A549 (cell line): ENCODE data around the gene STRN. TPM values are rescaled to one million over a fixed set of nuclear protein-coding genes. Genes with fewer than 3 reads are reported as not detected.
A peak's percentile ranks its signal among the peaks of the same experiment; 100 is the strongest.

Experiments used
- ATAC-seq, 2 experiments: fragments of 200-7000 bp in 1 of 2; fragments of >200 bp in 1 of 2; cut with Nextera tagmentation in 1 of 2; cut with Tn5 transposase in 1 of 2; 3 replicates each; pipeline versions ENCODE4 v1.8.0 to v1.9.1; 2018 to 2020; ENCODE audit warnings: mild to moderate bottlenecking in 1 of 2, moderate library complexity in 1 of 2
- CTCF ChIA-PET: fragments of 300-600 bp; sonication (Branson Sonifier 250); formaldehyde crosslinking; extraction: SDS; loops from one replicate; lab custom pipeline; 2021; ENCODE audit warnings: antibody characterized with exemption, inconsistent platforms; lab: Yijun Ruan, JAX
- POLR2A ChIA-PET: fragments of 350-600 bp; formaldehyde crosslinking; extraction: SDS; loops from one replicate; lab custom pipeline; 2021; ENCODE audit warnings: antibody characterized with exemption, inconsistent platforms; lab: Yijun Ruan, JAX
- DNase-seq, 2 experiments: peaks; one replicate each; pipeline versions ENCODE4 v3.0.0 to v3.0.0-alpha.2; 2011 to 2016; ENCODE audit warnings: low read depth in 1 of 2, low spot score in 1 of 2
- FAIRE-seq: peaks from 2 replicates; lab custom pipeline; 2011; peaks lifted over from hg19 to GRCh38; lab: Jason Lieb, UNC
- H3K27ac ChIP-seq, 2 experiments: fragments of >200 bp; sonication (Bioruptor Twin); formaldehyde crosslinking; 3 replicates each; pipeline ENCODE4 v1.5.1; 2016 to 2017
- H3K4me1 ChIP-seq: fragments of >200 bp; sonication (Bioruptor Twin); formaldehyde crosslinking; 3 replicates; pipeline ENCODE4 v1.6.1; 2016
- H3K4me2 ChIP-seq: fragments of >200 bp; sonication (Bioruptor Twin); formaldehyde crosslinking; 3 replicates; pipeline ENCODE4 v1.6.1; 2016
- H3K4me3 ChIP-seq: fragments of >200 bp; sonication (Bioruptor Twin); formaldehyde crosslinking; 3 replicates; pipeline ENCODE4 v1.5.1; 2016
- H3K9me3 ChIP-seq: fragments of >200 bp; sonication (Bioruptor Twin); formaldehyde crosslinking; 3 replicates; pipeline ENCODE4 v1.6.1; 2016
- BHLHE40 ChIP-seq: IDR thresholded peaks from 2 replicates; pipeline ENCODE4 v1.6.1; 2012; ENCODE audit warnings: low read depth, low read length, inconsistent platforms
- CBX2 ChIP-seq: fragments of 200-600 bp; sonication (generic); IDR thresholded peaks from 2 replicates; pipeline ENCODE4 v1.6.1; 2016; ENCODE audit warnings: low read depth, mild to moderate bottlenecking, borderline replicate concordance
- CHD2 ChIP-seq: fragments of 150-350 bp; IDR thresholded peaks from 2 replicates; pipeline ENCODE4 v1.6.1; 2014; ENCODE audit warnings: low read length; ENCODE audit not compliant: partially characterized antibody
- CHD4 ChIP-seq: fragments of 200-600 bp; sonication (generic); IDR thresholded peaks from 2 replicates; pipeline ENCODE4 v1.6.1; 2016; ENCODE audit warnings: antibody characterized with exemption, mild to moderate bottlenecking, borderline replicate concordance
- EP300 ChIP-seq, 2 experiments: fragments of >200 bp; sonication (Bioruptor Twin); formaldehyde crosslinking; IDR thresholded peaks; 2 replicates in 1 of 2; 3 replicates in 1 of 2; pipeline ENCODE4 v1.6.1; 2016 to 2017
- ESRRA ChIP-seq: fragments of 150-350 bp; IDR thresholded peaks from 2 replicates; pipeline ENCODE4 v1.6.1; 2014; ENCODE audit warnings: mild to moderate bottlenecking, low read length, borderline replicate concordance
- HEYL ChIP-seq: fragments of 250-450 bp; sonication (Bioruptor Pico); IDR thresholded peaks from 2 replicates; pipeline ENCODE4 v1.8.0; 2021; ENCODE audit warnings: mild to moderate bottlenecking, moderate library complexity
- HOXB13 ChIP-seq: fragments of 250-450 bp; sonication (Bioruptor Pico); IDR thresholded peaks from 2 replicates; pipeline ENCODE4 v1.5.0; 2020; ENCODE audit warnings: low read depth, mild to moderate bottlenecking, moderate library complexity
- HOXB5 ChIP-seq: fragments of 250-450 bp; sonication (Bioruptor Pico); IDR thresholded peaks from 2 replicates; pipeline ENCODE4 v1.5.0; 2020; ENCODE audit warnings: mild to moderate bottlenecking, moderate library complexity
- JUN ChIP-seq, 2 experiments: fragments of >200 bp; sonication (Bioruptor Twin); formaldehyde crosslinking; IDR thresholded peaks; 2 replicates in 1 of 2; 3 replicates in 1 of 2; pipeline ENCODE4 v1.6.1; 2016 to 2017
- KDM1A ChIP-seq: fragments of 200-600 bp; sonication (generic); IDR thresholded peaks from 2 replicates; pipeline ENCODE4 v1.6.1; 2016; ENCODE audit warnings: low read depth, mild to moderate bottlenecking
- KDM5A ChIP-seq: fragments of 200-600 bp; sonication (generic); IDR thresholded peaks from 2 replicates; pipeline ENCODE4 v1.6.1; 2016; ENCODE audit warnings: antibody characterized with exemption, mild to moderate bottlenecking
- MAFK ChIP-seq: fragments of 450-650 bp; IDR thresholded peaks from 2 replicates; pipeline ENCODE4 v1.6.1; 2014; ENCODE audit not compliant: partially characterized antibody
- MYC ChIP-seq: IDR thresholded peaks from 2 replicates; pipeline ENCODE4 v1.6.1; 2012; ENCODE audit warnings: mild to moderate bottlenecking, inconsistent platforms, low read length, improper control_type of control experiment, borderline replicate concordance
- NPAS2 ChIP-seq: fragments of 250-450 bp; sonication (Bioruptor Pico); IDR thresholded peaks from 2 replicates; pipeline ENCODE4 v1.8.0; 2022; ENCODE audit warnings: mild to moderate bottlenecking, moderate library complexity, borderline replicate concordance
- PHF8 ChIP-seq: fragments of 200-600 bp; sonication (generic); IDR thresholded peaks from 2 replicates; pipeline ENCODE4 v1.6.1; 2016; ENCODE audit warnings: low read depth, mild to moderate bottlenecking, antibody characterized with exemption, moderate library complexity, borderline replicate concordance
- POLR2A ChIP-seq: IDR thresholded peaks from 2 replicates; pipeline ENCODE4 v1.6.1; 2012; ENCODE audit warnings: mild to moderate bottlenecking, low read length
- RARB ChIP-seq: fragments of 250-450 bp; sonication (Bioruptor Pico); IDR thresholded peaks from 2 replicates; pipeline ENCODE4 v1.8.0; 2021; ENCODE audit warnings: mild to moderate bottlenecking, moderate library complexity
- RCOR1 ChIP-seq: fragments of 150-350 bp; IDR thresholded peaks from 2 replicates; pipeline ENCODE4 v1.6.1; 2014; ENCODE audit warnings: antibody characterized with exemption, low read length, low read depth
- RNF2 ChIP-seq: fragments of 200-600 bp; sonication (generic); IDR thresholded peaks from 2 replicates; pipeline ENCODE4 v1.6.1; 2016; ENCODE audit warnings: low read depth, mild to moderate bottlenecking, antibody characterized with exemption, moderate library complexity, borderline replicate concordance
- SMC3 ChIP-seq: fragments of >200 bp; sonication (Bioruptor Twin); formaldehyde crosslinking; IDR thresholded peaks from 3 replicates; pipeline ENCODE4 v1.6.1; 2018; ENCODE audit warnings: inconsistent platforms
- TFCP2L1 ChIP-seq: fragments of 250-450 bp; sonication (Bioruptor Pico); IDR thresholded peaks from 2 replicates; pipeline ENCODE4 v1.5.0; 2021; ENCODE audit warnings: mild to moderate bottlenecking
- TP53 ChIP-seq: fragments of 250-450 bp; sonication (Bioruptor Pico); IDR thresholded peaks from 2 replicates; pipeline ENCODE4 v1.5.0; 2021; ENCODE audit warnings: mild to moderate bottlenecking, moderate library complexity
- ZC3H11A ChIP-seq: fragments of 450-650 bp; IDR thresholded peaks from 2 replicates; pipeline ENCODE4 v1.6.1; 2014; ENCODE audit warnings: antibody characterized with exemption, mild to moderate bottlenecking
- ZNF302 ChIP-seq: fragments of 250-450 bp; sonication (Bioruptor Pico); IDR thresholded peaks from 2 replicates; pipeline ENCODE4 v1.9.0; 2021; ENCODE audit warnings: inconsistent platforms, mild to moderate bottlenecking, moderate library complexity
- ZSCAN20 ChIP-seq: fragments of 250-450 bp; sonication (Bioruptor Pico); IDR thresholded peaks from 2 replicates; pipeline ENCODE4 v1.8.0; 2022; ENCODE audit warnings: mild to moderate bottlenecking, moderate library complexity
- WGBS: methylation state at CpG from one replicate; pipeline ENCODE4 v1.1.6; 2017; ENCODE audit errors: missing lambda C conversion rate; 5-methylcytosine and 5-hydroxymethylcytosine counted together
- polyA plus RNA-seq, 4 experiments: library from polyadenylated mRNA; depleted of rRNA in 3 of 4; stranded (reverse); fragments of >200 nt; fragmentation: RNase III in 1 of 4; extraction: RNeasy Plus Mini Kit Qiagen cat#74134 plus additional on column Dnase treatment in 1 of 4; gene quantifications; 2 replicates in 3 of 4; 3 replicates in 1 of 4; pipeline ENCODE4 v1.2.3, GENCODE V29; 2011 to 2017
- TF ChIP-seq, protein P1 (sequence below): fragments of >200 bp; sonication (Bioruptor Twin); formaldehyde crosslinking; IDR thresholded peaks from 3 replicates; pipeline ENCODE4 v1.6.1; 2016
- TF ChIP-seq, protein P2 (sequence below): fragments of 450-650 bp; IDR thresholded peaks from 2 replicates; pipeline ENCODE4 v1.6.1; 2014; ENCODE audit warnings: antibody characterized with exemption
- TF ChIP-seq, protein P3 (sequence below): IDR thresholded peaks from 2 replicates; pipeline ENCODE4 v1.6.1; 2012; ENCODE audit warnings: low read depth, borderline replicate concordance
- TF ChIP-seq, protein P4 (sequence below): IDR thresholded peaks from 2 replicates; pipeline ENCODE4 v1.6.1; 2012

Gene STRN
- polyA plus RNA-seq, 2 of the 4 experiments (the other 2 are of a cell fraction), result 13.1 to 36.0 TPM

DNA sequence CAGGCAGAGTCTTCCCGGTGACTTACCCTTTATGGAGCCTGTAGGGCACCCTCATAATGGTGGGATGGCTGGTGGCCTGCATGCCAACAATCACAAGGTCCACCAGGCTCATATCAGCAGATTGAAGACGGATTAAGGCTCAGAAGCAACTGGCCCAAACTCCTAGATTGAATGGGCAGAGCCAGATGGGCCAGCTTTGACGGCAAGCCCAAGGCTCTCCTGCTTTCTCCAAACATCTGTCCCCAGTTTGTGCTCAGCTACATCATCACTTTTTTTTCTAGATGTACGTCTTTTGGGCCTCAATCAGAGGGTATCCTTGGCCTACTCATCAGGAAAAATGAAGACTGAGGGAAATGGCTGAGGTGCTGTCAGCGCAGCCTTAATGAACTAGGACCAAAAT lies 155.3 kb downstream of the STRN start (continued):
- no peak for TF ChIP-seq CHD2
- no peak for TF ChIP-seq ZSCAN20 (CRISPR knock-in tag)
- TF ChIP-seq, all 56 proteins: peak for 0

DNA sequence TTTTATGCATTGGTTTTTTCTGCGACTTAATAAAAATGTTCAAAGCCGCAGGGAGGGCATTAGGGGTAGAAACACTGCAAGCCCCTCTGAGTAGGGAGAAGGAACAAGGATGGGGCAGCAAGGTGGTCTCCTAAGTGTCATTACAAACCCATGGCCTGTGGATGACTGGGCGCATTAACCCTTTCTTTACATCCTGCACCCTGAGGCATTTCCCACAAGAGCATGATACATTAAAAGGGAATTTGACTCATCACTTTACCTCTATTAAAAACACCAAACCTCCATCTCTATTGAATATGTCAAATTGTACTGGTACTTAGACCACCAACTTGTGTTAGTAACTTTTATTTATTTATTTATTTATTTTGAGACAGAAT lies 157.3 kb downstream of the STRN start:
- Histone ChIP-seq H3K27ac (no peak overlapping the region), H3K4me3 (no peak overlapping the region), H3K9me3 (no peaks in the 10 kb centered on the region), H3K4me1 (no peaks in the 10 kb centered on the region), H3K4me2 (no peak overlapping the region)
- WGBS, result 90% methylated on average over 3 of the region's 3 CpGs
- DNase-seq (no peak), ATAC-seq (no peak), FAIRE-seq (no peak)
- ChIA-PET POLR2A (no interaction called here), CTCF (no interaction called here)
- no peak for TF ChIP-seq EP300 (IDR thresholded peaks at IDR 0.05)
- TF ChIP-seq CBX2, result no peak
- TF ChIP-seq KDM5A, result no peak

DNA sequence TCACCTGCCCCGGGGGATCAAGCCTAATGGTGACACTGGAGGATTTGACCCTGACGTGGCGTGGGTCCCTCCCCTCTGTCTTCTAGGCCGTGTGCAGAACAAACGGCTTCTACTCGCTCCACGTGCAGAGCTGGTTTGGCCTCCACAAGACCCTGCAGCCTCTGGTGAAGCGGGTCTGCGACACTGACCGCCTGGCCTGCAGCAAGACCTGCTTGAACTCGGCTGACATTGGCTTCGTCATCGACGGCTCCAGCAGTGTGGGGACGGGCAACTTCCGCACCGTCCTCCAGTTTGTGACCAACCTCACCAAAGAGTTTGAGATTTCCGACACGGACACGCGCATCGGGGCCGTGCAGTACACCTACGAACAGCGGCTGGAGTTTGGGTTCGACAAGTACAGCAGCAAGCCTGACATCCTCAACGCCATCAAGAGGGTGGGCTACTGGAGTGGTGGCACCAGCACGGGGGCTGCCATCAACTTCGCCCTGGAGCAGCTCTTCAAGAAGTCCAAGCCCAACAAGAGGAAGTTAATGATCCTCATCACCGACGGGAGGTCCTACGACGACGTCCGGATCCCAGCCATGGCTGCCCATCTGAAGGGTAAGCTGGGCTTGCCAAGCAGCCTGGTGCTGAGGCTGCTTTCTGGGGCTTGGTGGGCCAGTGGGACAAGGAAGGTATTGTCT lies 157.8 kb downstream of the STRN start:
- ATAC-seq, result no peak
- POLR2A ChIA-PET, result no interaction called here

DNA sequence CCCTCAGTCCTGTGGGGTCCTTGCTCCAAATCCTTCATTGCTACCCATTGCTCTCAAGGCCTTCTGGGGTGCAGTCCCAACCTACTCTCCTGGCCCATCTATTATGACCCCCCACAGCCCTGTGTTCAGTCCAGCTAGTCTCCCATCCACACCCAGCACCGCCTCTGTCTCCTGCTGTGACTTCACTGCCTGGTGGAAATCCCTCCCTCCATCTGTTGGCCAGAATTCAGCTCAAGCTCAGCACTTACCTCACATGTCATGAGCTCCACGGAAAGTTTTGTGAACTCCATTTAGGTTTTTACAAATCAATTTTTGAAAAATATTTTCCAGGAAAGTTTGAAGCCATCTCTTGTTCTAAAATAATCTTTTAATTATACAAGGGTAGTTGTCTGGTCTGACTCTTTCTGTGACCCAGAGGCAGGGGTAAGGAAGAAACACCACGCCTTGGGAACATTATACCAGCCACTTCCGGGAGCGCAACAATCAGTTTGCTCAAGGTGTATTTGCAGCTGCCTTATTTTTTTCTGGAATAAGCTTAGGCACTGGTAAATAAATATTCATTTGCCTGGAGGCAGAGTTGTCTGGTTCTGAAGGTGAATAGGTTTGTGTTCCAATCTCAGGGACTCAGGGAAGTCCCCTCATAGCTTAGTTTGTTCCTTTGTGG lies 159.0 kb downstream of the STRN start:
- Histone ChIP-seq H3K27ac (no peak overlapping the region), H3K4me1 (no peaks in the 10 kb centered on the region), H3K4me3 (no peak overlapping the region), H3K9me3 (no peaks in the 10 kb centered on the region), H3K4me2 (no peak overlapping the region)
- FAIRE-seq, result no peak
- POLR2A ChIA-PET, result no interaction called here
- TF ChIP-seq POLR2A, result no peak
- no peak for TF ChIP-seq ZSCAN20 (CRISPR knock-in tag)
- TF ChIP-seq, protein P1, sequence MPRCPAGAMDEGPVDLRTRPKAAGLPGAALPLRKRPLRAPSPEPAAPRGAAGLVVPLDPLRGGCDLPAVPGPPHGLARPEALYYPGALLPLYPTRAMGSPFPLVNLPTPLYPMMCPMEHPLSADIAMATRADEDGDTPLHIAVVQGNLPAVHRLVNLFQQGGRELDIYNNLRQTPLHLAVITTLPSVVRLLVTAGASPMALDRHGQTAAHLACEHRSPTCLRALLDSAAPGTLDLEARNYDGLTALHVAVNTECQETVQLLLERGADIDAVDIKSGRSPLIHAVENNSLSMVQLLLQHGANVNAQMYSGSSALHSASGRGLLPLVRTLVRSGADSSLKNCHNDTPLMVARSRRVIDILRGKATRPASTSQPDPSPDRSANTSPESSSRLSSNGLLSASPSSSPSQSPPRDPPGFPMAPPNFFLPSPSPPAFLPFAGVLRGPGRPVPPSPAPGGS, result no peak
- TF ChIP-seq, protein P2, sequence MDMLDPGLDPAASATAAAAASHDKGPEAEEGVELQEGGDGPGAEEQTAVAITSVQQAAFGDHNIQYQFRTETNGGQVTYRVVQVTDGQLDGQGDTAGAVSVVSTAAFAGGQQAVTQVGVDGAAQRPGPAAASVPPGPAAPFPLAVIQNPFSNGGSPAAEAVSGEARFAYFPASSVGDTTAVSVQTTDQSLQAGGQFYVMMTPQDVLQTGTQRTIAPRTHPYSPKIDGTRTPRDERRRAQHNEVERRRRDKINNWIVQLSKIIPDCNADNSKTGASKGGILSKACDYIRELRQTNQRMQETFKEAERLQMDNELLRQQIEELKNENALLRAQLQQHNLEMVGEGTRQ, result no peak
- no peak for TF ChIP-seq ESRRA
- TF ChIP-seq RCOR1, result no peak
- no peak for TF ChIP-seq ZNF302 (CRISPR knock-in tag)
- no peak for TF ChIP-seq ZC3H11A
- TF ChIP-seq TP53 (CRISPR knock-in tag), result no peak
- TF ChIP-seq CBX2, result no peak
- TF ChIP-seq SMC3, result no peak
- TF ChIP-seq MYC, result no peak
- no peak for TF ChIP-seq RARB (CRISPR knock-in tag)
- no peak for TF ChIP-seq BHLHE40
- TF ChIP-seq CHD4, result no peak
- WGBS, result 60% methylated on average over 5 of the region's 5 CpGs
- CTCF ChIA-PET, result interaction anchor here (0.6 to 1.2 kb wide), 3 partner anchors 9 to 17 kb away, joined by 3 to 4 read pairs (median 3); no protein-coding TSS in a partner anchor
- DNase-seq, result no peak
- ATAC-seq, result no peak

More for the DNA sequence above, 157.8 kb downstream of the STRN start:
- no peak overlapping the region for H3K27ac ChIP-seq
- CTCF ChIA-PET, result interaction anchor here (1.2 kb wide), 1 partner anchor 8 kb away, joined by 3 read pairs; no protein-coding TSS in a partner anchor
- FAIRE-seq, result no peak
- TF ChIP-seq HOXB5 (CRISPR knock-in tag) (no peak), EP300 (IDR thresholded peaks at IDR 0.05) (no peak), CHD4 (no peak), BHLHE40 (no peak), JUN (IDR thresholded peaks at IDR 0.05) (no peak), NPAS2 (CRISPR knock-in tag) (no peak), KDM1A (no peak), PHF8 (no peak), RNF2 (no peak), RCOR1 (no peak), HEYL (CRISPR knock-in tag) (no peak), MAFK (no peak), HOXB13 (CRISPR knock-in tag) (no peak), TFCP2L1 (CRISPR knock-in tag) (no peak)
- TF ChIP-seq, protein P3, sequence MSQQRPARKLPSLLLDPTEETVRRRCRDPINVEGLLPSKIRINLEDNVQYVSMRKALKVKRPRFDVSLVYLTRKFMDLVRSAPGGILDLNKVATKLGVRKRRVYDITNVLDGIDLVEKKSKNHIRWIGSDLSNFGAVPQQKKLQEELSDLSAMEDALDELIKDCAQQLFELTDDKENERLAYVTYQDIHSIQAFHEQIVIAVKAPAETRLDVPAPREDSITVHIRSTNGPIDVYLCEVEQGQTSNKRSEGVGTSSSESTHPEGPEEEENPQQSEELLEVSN, result no peak
- TF ChIP-seq, protein P4, sequence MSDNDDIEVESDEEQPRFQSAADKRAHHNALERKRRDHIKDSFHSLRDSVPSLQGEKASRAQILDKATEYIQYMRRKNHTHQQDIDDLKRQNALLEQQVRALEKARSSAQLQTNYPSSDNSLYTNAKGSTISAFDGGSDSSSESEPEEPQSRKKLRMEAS, result no peak
- H3K9me3 ChIP-seq, result no peaks in the 10 kb centered on the region
- H3K4me3 ChIP-seq, result no peak overlapping the region
- 84% methylated on average over 35 of the region's 35 CpGs for WGBS
- H3K4me2 ChIP-seq, result no peak overlapping the region
- no peaks in the 10 kb centered on the region for H3K4me1 ChIP-seq
- DNase-seq, result peak in 1 of 2 experiments; percentile 10
